IPS-20b (cell line): Measurements from ENCODE around the gene MECR.
"Not testable (repeated sequence)": the region's sequence is repeated elsewhere in the genome, so short reads cannot be mapped to it uniquely, and the experiment has no call there.

Experiments used
- H3K27ac ChIP-seq: one replicate; pipeline ENCODE4 v1.5.1; 2013; ENCODE audit warnings: low read length
- H3K27me3 ChIP-seq: 2 replicates; pipeline ENCODE4 v1.6.1; 2013; ENCODE audit warnings: mild to moderate bottlenecking, low read length, inconsistent platforms; ENCODE audit not compliant: insufficient read depth
- H3K36me3 ChIP-seq: 2 replicates; pipeline ENCODE4 v1.6.1; 2013; ENCODE audit warnings: low read depth, mild to moderate bottlenecking, inconsistent platforms, low read length, moderate library complexity; ENCODE audit not compliant: insufficient read depth
- H3K4me1 ChIP-seq: 2 replicates; pipeline ENCODE4 v1.6.1; 2013; ENCODE audit warnings: mild to moderate bottlenecking, control low read depth, inconsistent platforms, low read length, moderate library complexity; ENCODE audit not compliant: insufficient read depth
- H3K4me3 ChIP-seq: 2 replicates; pipeline ENCODE4 v1.5.1; 2013; ENCODE audit warnings: mild to moderate bottlenecking, low read length, inconsistent platforms
- H3K9ac ChIP-seq: 2 replicates; pipeline ENCODE4 v1.6.1; 2013; ENCODE audit warnings: low read depth, mild to moderate bottlenecking, inconsistent platforms, low read length, moderate library complexity
- H3K9me3 ChIP-seq: 2 replicates; pipeline ENCODE4 v1.6.1; 2013; ENCODE audit warnings: mild to moderate bottlenecking, low read depth, low read length, inconsistent platforms; ENCODE audit not compliant: insufficient read depth

MECR gene

GRCh38 chr1:29159773-29160172 is 71.0 kb downstream of the MECR start:
- peaks cover 81% of the 10 kb centered on the region for H3K36me3 ChIP-seq
- no peak overlapping the region for H3K9ac ChIP-seq
- H3K4me3 ChIP-seq: no peak overlapping the region
- H3K4me1 ChIP-seq: peaks cover 30% of the 10 kb centered on the region
- no peaks in the 10 kb centered on the region for H3K9me3 ChIP-seq
- H3K27me3 ChIP-seq: no peaks in the 10 kb centered on the region
- no peak overlapping the region for H3K27ac ChIP-seq

- Histone ChIP-seq H3K4me1 (peaks cover 8% of the 10 kb centered on the region), H3K36me3 (peaks cover 95% of the 10 kb centered on the region), H3K9me3 (no peaks in the 10 kb centered on the region), H3K27me3 (no peaks in the 10 kb centered on the region), H3K4me3 (no peak overlapping the region), H3K27ac (no peak overlapping the region), H3K9ac (no peak overlapping the region)
These were observed 73.5 kb downstream of the MECR start for GRCh38 chr1:29157269-29157601.

GRCh38 chr1:29156543-29157268 is 74.0 kb downstream of the MECR start:
- Histone ChIP-seq H3K9me3 (no peaks in the 10 kb centered on the region), H3K36me3 (peaks cover 95% of the 10 kb centered on the region), H3K4me1 (peaks cover 3% of the 10 kb centered on the region; the same call in 1 of the 2 replicates), H3K27ac (no peak overlapping the region), H3K9ac (no peak overlapping the region), H3K4me3 (no peak overlapping the region), H3K27me3 (no peaks in the 10 kb centered on the region)

GRCh38 chr1:29152046-29152805 is 78.5 kb downstream of the MECR start:
- H3K9ac ChIP-seq: no peak overlapping the region
- no peak overlapping the region for H3K4me3 ChIP-seq
- H3K27me3 ChIP-seq: no peaks in the 10 kb centered on the region
- H3K27ac ChIP-seq: no peak overlapping the region
- no peaks in the 10 kb centered on the region for H3K4me1 ChIP-seq
- no peaks in the 10 kb centered on the region for H3K9me3 ChIP-seq
- H3K36me3 ChIP-seq: peaks cover 97% of the 10 kb centered on the region

- H3K27ac ChIP-seq, H3K9ac ChIP-seq, H3K4me3 ChIP-seq, H3K27me3 ChIP-seq, H3K9me3 ChIP-seq, H3K4me1 ChIP-seq: not testable (repeated sequence)
- H3K36me3 ChIP-seq: peaks cover 99% of the 10 kb centered on the region
These were observed 80.4 kb downstream of the MECR start for GRCh38 chr1:29150346-29150745.

GRCh38 chr1:29148656-29149491 is 81.9 kb downstream of the MECR start:
- Histone ChIP-seq H3K9ac (no peak overlapping the region), H3K4me1 (no peaks in the 10 kb centered on the region), H3K4me3 (no peak overlapping the region), H3K36me3 (peaks cover 88% of the 10 kb centered on the region), H3K27ac (no peak overlapping the region), H3K27me3 (no peaks in the 10 kb centered on the region), H3K9me3 (no peaks in the 10 kb centered on the region)

GRCh38 chr1:29145739-29146437 is 84.8 kb downstream of the MECR start:
- no peak overlapping the region for H3K27ac ChIP-seq

GRCh38 chr1:29144178-29144577 is 86.6 kb downstream of the MECR start:
- H3K36me3 ChIP-seq: peaks cover 44% of the 10 kb centered on the region

More at GRCh38 chr1:29145739-29146437, 84.8 kb downstream of the MECR start:
- H3K27me3 ChIP-seq: no peaks in the 10 kb centered on the region
- peaks cover 60% of the 10 kb centered on the region for H3K36me3 ChIP-seq
- H3K9ac ChIP-seq: no peak overlapping the region
- H3K4me1 ChIP-seq: no peaks in the 10 kb centered on the region
- H3K4me3 ChIP-seq: no peak overlapping the region
- no peaks in the 10 kb centered on the region for H3K9me3 ChIP-seq

GRCh38 chr1:29142714-29143113 is 88.0 kb downstream of the MECR start:
- Histone ChIP-seq H3K4me3 (no peak overlapping the region), H3K9ac (no peak overlapping the region), H3K27me3 (no peaks in the 10 kb centered on the region), H3K36me3 (peaks cover 29% of the 10 kb centered on the region), H3K4me1 (no peaks in the 10 kb centered on the region), H3K27ac (no peak overlapping the region), H3K9me3 (no peaks in the 10 kb centered on the region)

More at GRCh38 chr1:29144178-29144577, 86.6 kb downstream of the MECR start:
- Histone ChIP-seq H3K9me3 (no peaks in the 10 kb centered on the region), H3K9ac (no peak overlapping the region), H3K27ac (no peak overlapping the region), H3K4me3 (no peak overlapping the region), H3K27me3 (no peaks in the 10 kb centered on the region), H3K4me1 (no peaks in the 10 kb centered on the region)
